Measurements from ENCODE around the gene TMEM178B.

Gene TMEM178B

GRCh38 chr7:141340991-141341390 is 267.1 kb downstream of the TMEM178B start:
- no peak for TF ChIP-seq CTCF (IDR thresholded peaks at IDR 0.05; ENCODE audit: low read depth, low read length)
- no peak overlapping the region for H3K4me3 ChIP-seq (ENCODE audit: low read depth, low read length)

GRCh38 chr7:141342621-141343408 is 269.0 kb downstream of the TMEM178B start:
- TF ChIP-seq CTCF (IDR thresholded peaks at IDR 0.05; ENCODE audit: low read depth, low read length): no peak

GRCh38 chr7:141344153-141344935 is 270.5 kb downstream of the TMEM178B start:
- TF ChIP-seq CTCF (IDR thresholded peaks at IDR 0.05; ENCODE audit: low read depth, low read length): no peak

More at GRCh38 chr7:141342621-141343408, 269.0 kb downstream of the TMEM178B start:
- no peak overlapping the region for H3K4me3 ChIP-seq (ENCODE audit: low read depth, low read length)

GRCh38 chr7:141348728-141349127 is 274.9 kb downstream of the TMEM178B start:
- no peak for TF ChIP-seq CTCF (IDR thresholded peaks at IDR 0.05; ENCODE audit: low read depth, low read length)
- no peak overlapping the region for H3K4me3 ChIP-seq (ENCODE audit: low read depth, low read length)

More at GRCh38 chr7:141344153-141344935, 270.5 kb downstream of the TMEM178B start:
- no peak overlapping the region for H3K4me3 ChIP-seq (ENCODE audit: low read depth, low read length)

- no peak for TF ChIP-seq CTCF (IDR thresholded peaks at IDR 0.05; ENCODE audit: low read depth, low read length)
- no peak overlapping the region for H3K4me3 ChIP-seq (ENCODE audit: low read depth, low read length)
Observed at GRCh38 chr7:141349338-141349737, 275.5 kb downstream of the TMEM178B start.

GRCh38 chr7:141349804-141350203 is 275.9 kb downstream of the TMEM178B start:
- TF ChIP-seq CTCF (IDR thresholded peaks at IDR 0.05; ENCODE audit: low read depth, low read length): no peak

GRCh38 chr7:141351175-141351574 is 277.3 kb downstream of the TMEM178B start:
- H3K4me3 ChIP-seq (ENCODE audit: low read depth, low read length): no peak overlapping the region
- TF ChIP-seq CTCF (IDR thresholded peaks at IDR 0.05; ENCODE audit: low read depth, low read length): no peak

More at GRCh38 chr7:141349804-141350203, 275.9 kb downstream of the TMEM178B start:
- H3K4me3 ChIP-seq (ENCODE audit: low read depth, low read length): no peak overlapping the region
